KMS-11 (cell line): ENCODE results near the gene HOMEZ.
"Not testable (repeated sequence)": the region's sequence is repeated elsewhere in the genome, so short reads cannot be mapped to it uniquely, and the experiment has no call there.

Experiments
- H2AFZ ChIP-seq: fragments of 200-600 bp; sonication (generic); 2 replicates; pipeline ENCODE4 v1.6.1; 2016; ENCODE audit warnings: antibody characterized with exemption, mixed run types, low read depth
- H3K27ac ChIP-seq: fragments of 200-600 bp; sonication (generic); 2 replicates; pipeline ENCODE4 v1.6.1; 2016; ENCODE audit warnings: mild to moderate bottlenecking, mixed run types
- H3K27me3 ChIP-seq: fragments of 200-600 bp; sonication (generic); 2 replicates; pipeline ENCODE4 v1.6.1; 2017; ENCODE audit warnings: mild to moderate bottlenecking, low read depth, mixed run types, moderate library complexity; ENCODE audit not compliant: insufficient read depth
- H3K36me3 ChIP-seq: fragments of 200-600 bp; sonication (generic); 2 replicates; pipeline ENCODE4 v1.6.1; 2017; ENCODE audit warnings: mild to moderate bottlenecking, mixed run types; ENCODE audit not compliant: insufficient read depth
- H3K4me1 ChIP-seq: fragments of 200-600 bp; sonication (generic); 2 replicates; pipeline ENCODE4 v1.6.1; 2016; ENCODE audit warnings: mild to moderate bottlenecking, low read depth, mixed run types; ENCODE audit not compliant: poor library complexity, severe bottlenecking
- H3K4me2 ChIP-seq: fragments of 200-600 bp; sonication (generic); 2 replicates; pipeline ENCODE4 v1.7.0; 2016; ENCODE audit warnings: mild to moderate bottlenecking, mixed run types
- H3K4me3 ChIP-seq: fragments of 200-600 bp; sonication (generic); IDR thresholded peaks from 2 replicates; pipeline ENCODE4 v1.6.1; 2017; ENCODE audit warnings: low read depth, low read length, mixed read lengths; ENCODE audit not compliant: insufficient read depth
- H3K79me2 ChIP-seq: fragments of 200-600 bp; sonication (generic); 2 replicates; pipeline ENCODE4 v1.6.1; 2016; ENCODE audit warnings: low read depth, mixed run types; ENCODE audit not compliant: insufficient read depth
- H3K9ac ChIP-seq: fragments of 200-600 bp; sonication (generic); 2 replicates; pipeline ENCODE4 v1.6.1; 2016; ENCODE audit warnings: mild to moderate bottlenecking, mixed run types
- H4K20me1 ChIP-seq: fragments of 200-600 bp; sonication (generic); 2 replicates; pipeline ENCODE4 v1.6.1; 2016; ENCODE audit warnings: mild to moderate bottlenecking, mixed run types; ENCODE audit not compliant: insufficient read depth
- TF ChIP-seq, protein P1 (sequence below): fragments of 200-600 bp; sonication (generic); conservative IDR thresholded peaks from 2 replicates; pipeline ENCODE4 v1.6.1; 2017; ENCODE audit warnings: low read depth, mild to moderate bottlenecking, antibody characterized with exemption, low read length, moderate library complexity, mixed read lengths

HOMEZ gene

DNA sequence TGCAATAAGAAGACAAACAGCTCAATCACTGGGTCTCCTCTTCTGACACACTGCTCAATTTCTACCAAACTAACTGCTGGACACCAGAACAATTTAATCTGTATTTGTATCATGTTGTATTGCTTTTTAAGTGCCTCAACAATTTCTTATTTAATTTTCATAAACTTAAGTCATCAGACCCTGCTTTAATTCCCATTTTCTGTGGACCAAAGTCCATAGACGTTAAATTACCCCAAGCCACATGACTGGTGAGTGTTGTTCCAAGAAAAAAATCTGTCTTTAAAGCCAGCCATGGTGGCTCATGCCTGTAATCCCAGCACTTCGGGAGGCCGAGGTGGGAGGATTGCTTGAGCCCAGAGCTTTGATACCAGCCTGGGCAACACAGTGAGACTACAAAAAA is 8.7 kb downstream of the HOMEZ start:
- TF ChIP-seq, protein P1, sequence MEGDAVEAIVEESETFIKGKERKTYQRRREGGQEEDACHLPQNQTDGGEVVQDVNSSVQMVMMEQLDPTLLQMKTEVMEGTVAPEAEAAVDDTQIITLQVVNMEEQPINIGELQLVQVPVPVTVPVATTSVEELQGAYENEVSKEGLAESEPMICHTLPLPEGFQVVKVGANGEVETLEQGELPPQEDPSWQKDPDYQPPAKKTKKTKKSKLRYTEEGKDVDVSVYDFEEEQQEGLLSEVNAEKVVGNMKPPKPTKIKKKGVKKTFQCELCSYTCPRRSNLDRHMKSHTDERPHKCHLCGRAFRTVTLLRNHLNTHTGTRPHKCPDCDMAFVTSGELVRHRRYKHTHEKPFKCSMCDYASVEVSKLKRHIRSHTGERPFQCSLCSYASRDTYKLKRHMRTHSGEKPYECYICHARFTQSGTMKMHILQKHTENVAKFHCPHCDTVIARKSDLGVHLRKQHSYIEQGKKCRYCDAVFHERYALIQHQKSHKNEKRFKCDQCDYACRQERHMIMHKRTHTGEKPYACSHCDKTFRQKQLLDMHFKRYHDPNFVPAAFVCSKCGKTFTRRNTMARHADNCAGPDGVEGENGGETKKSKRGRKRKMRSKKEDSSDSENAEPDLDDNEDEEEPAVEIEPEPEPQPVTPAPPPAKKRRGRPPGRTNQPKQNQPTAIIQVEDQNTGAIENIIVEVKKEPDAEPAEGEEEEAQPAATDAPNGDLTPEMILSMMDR: no peak
- H3K27me3 ChIP-seq: no peaks in the 10 kb centered on the region
- H3K4me1 ChIP-seq: no peaks in the 10 kb centered on the region
- H3K36me3 ChIP-seq: no peaks in the 10 kb centered on the region
- no peak overlapping the region for H3K4me3 ChIP-seq
- no peak overlapping the region for H3K9ac ChIP-seq
- no peaks in the 10 kb centered on the region for H3K79me2 ChIP-seq
- H4K20me1 ChIP-seq: no peaks in the 10 kb centered on the region
- H3K4me2 ChIP-seq: no peak overlapping the region
- no peak overlapping the region for H2AFZ ChIP-seq
- H3K27ac ChIP-seq: no peak overlapping the region

DNA sequence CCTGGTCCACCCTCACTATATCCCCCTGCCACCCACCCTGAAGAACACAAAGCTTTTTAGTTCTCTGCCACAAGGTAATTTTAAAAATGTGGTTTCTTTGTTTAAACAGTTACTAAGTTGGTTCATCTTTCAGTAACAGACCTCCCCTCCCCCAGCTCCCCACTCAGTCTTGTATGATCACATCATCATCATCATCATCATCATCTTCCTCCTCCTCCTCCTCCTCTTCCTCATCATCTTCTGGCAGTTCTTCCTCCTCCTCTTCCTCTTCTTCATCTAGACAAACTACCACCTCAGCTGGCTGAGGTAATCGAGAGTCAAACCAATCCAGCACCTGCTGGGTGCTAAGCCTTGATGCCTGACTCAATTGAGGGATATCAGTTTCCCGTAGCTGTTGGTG is 10.5 kb downstream of the HOMEZ start:
- H4K20me1 ChIP-seq: no peaks in the 10 kb centered on the region
- no peak overlapping the region for H3K9ac ChIP-seq
- TF ChIP-seq, protein P1: no peak
- no peaks in the 10 kb centered on the region for H3K27me3 ChIP-seq
- no peak overlapping the region for H3K4me3 ChIP-seq
- no peak overlapping the region for H3K4me2 ChIP-seq
- H2AFZ ChIP-seq: no peak overlapping the region
- no peaks in the 10 kb centered on the region for H3K79me2 ChIP-seq
- H3K4me1 ChIP-seq: no peaks in the 10 kb centered on the region
- H3K36me3 ChIP-seq: no peaks in the 10 kb centered on the region
- H3K27ac ChIP-seq: no peak overlapping the region

DNA sequence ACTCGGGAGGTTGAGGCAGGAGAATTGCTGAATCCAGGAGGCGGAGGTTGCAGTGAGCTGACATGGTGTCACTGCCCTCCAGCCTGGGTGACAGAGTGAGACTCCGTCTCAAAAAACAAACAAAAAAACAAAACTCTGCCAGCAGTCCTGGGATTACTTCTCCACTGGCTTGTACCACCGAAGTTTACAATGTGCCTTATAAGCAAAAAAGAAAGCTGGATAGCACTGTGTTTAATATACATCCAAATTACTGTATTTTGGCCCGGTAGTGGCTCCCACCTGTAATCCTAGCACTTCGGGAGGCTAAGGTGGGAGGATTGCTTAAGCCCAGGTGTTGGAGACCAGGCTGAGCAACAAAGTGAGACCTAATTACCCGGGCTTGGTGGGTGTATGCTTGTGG is 16.7 kb downstream of the HOMEZ start:
- H3K79me2 ChIP-seq: no peaks in the 10 kb centered on the region
- no peak overlapping the region for H3K4me3 ChIP-seq
- TF ChIP-seq, protein P1: no peak
- H3K4me2 ChIP-seq: no peak overlapping the region
- H4K20me1 ChIP-seq: no peaks in the 10 kb centered on the region
- no peaks in the 10 kb centered on the region for H3K36me3 ChIP-seq
- no peaks in the 10 kb centered on the region for H3K27me3 ChIP-seq
- no peak overlapping the region for H3K27ac ChIP-seq
- no peak overlapping the region for H2AFZ ChIP-seq
- H3K4me1 ChIP-seq: no peaks in the 10 kb centered on the region
- H3K9ac ChIP-seq: no peak overlapping the region

DNA sequence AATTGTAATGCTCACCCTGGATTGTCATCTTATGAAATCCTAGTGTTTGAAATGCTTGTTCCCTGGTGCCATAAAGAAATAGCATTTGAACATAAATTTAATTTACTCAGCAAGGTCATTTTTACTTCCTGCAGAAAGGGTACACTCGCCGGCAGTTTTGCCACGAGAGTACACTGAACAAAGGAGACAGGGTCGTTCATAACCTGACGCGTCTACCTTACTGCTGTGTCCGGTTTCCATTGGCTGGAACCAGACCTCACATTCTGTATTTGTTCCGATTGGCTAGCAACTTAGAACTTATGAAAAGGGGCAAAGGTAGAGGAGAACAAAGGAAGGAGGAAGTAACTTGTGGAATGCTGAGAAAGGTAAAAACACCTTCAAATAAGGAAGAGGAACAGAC is 25.1 kb downstream of the HOMEZ start:
- not testable (repeated sequence) for H2AFZ ChIP-seq, H3K4me3 ChIP-seq, H3K4me1 ChIP-seq, H3K36me3 ChIP-seq, H3K27ac ChIP-seq, H3K4me2 ChIP-seq, H3K79me2 ChIP-seq, H4K20me1 ChIP-seq, H3K9ac ChIP-seq, H3K27me3 ChIP-seq

DNA sequence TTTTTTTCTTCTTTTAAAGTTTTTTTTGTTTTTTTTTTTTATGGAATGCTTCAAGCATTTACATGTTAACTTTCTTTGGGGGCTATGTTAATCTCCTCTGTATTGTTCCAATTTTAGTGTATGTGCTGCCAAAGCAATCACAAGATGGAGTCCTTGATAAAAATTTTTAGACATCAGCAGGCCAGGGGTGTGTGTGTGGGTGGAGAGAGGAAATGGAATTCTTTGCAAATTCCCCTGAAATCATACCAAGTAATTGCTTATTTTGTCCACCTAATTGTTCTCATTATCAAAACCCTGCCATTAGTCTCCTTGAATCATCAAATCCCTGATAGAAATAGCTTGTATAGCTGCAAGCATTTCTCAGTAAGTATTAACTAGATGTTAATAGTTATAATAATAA is 26.5 kb downstream of the HOMEZ start:
- TF ChIP-seq, protein P1: no peak
- no peak overlapping the region for H3K4me3 ChIP-seq
- no peaks in the 10 kb centered on the region for H3K4me1 ChIP-seq
- H4K20me1 ChIP-seq: no peaks in the 10 kb centered on the region
- no peak overlapping the region for H2AFZ ChIP-seq
- H3K9ac ChIP-seq: no peak overlapping the region
- H3K79me2 ChIP-seq: no peaks in the 10 kb centered on the region
- H3K27me3 ChIP-seq: no peaks in the 10 kb centered on the region
- H3K4me2 ChIP-seq: no peak overlapping the region
- H3K36me3 ChIP-seq: no peaks in the 10 kb centered on the region
- H3K27ac ChIP-seq: no peak overlapping the region
